B cell (primary cell): ENCODE results near the gene EDN1.

ENCODE experiments used
- EZH2 ChIP-seq: IDR thresholded peaks from 2 replicates; pipeline ENCODE4 v1.6.1; 2012; ENCODE audit warnings: borderline replicate concordance, low read depth, mild to moderate bottlenecking, moderate library complexity, low read length; ENCODE audit not compliant: insufficient read depth, poor library complexity, severe bottlenecking
- TF ChIP-seq, protein P1 (sequence below): fragments of 200-600 bp; IDR thresholded peaks from one replicate; pipeline ENCODE4 v1.8.0; 2022; ENCODE audit warnings: antibody characterized with exemption, mild to moderate bottlenecking

DNA sequence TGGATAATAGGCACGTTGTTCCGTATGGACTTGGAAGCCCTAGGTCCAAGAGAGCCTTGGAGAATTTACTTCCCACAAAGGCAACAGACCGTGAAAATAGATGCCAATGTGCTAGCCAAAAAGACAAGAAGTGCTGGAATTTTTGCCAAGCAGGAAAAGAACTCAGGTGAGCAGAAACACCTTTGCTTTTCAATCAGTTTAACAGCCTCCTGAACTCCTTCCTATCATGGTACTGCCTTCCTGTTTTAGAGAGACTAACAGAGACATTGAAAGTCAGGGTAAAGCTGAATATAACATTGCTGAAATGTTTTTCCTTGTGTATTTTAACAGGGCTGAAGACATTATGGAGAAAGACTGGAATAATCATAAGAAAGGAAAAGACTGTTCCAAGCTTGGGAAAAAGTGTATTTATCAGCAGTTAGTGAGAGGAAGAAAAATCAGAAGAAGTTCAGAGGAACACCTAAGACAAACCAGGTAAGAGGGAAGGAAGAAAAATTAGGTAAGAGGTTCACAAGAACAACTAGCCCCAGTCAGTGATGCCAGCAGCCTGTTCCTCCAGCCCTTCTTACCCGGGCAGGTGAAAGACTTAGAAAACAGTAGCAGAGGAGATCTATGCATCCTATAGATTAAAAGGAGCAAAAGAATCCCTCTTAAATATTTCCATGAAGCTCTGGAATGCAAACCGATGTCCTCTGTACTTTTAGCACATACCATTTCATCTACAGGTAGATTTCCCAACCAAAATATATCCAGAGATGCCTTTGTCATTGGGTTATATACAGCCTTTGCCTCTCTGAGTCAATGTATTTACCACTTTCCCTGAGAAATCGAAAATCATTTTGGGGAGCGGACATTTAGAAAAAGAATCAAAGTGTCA is 4.0 kb downstream of the EDN1 start:
- TF ChIP-seq, protein P1, sequence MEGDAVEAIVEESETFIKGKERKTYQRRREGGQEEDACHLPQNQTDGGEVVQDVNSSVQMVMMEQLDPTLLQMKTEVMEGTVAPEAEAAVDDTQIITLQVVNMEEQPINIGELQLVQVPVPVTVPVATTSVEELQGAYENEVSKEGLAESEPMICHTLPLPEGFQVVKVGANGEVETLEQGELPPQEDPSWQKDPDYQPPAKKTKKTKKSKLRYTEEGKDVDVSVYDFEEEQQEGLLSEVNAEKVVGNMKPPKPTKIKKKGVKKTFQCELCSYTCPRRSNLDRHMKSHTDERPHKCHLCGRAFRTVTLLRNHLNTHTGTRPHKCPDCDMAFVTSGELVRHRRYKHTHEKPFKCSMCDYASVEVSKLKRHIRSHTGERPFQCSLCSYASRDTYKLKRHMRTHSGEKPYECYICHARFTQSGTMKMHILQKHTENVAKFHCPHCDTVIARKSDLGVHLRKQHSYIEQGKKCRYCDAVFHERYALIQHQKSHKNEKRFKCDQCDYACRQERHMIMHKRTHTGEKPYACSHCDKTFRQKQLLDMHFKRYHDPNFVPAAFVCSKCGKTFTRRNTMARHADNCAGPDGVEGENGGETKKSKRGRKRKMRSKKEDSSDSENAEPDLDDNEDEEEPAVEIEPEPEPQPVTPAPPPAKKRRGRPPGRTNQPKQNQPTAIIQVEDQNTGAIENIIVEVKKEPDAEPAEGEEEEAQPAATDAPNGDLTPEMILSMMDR = no peak
- TF ChIP-seq EZH2 = no peak
